ENCODE results near the gene TMEM178B.
"Not testable (repeated sequence)": the region's sequence is repeated elsewhere in the genome, so short reads cannot be mapped to it uniquely, and the experiment has no call there.

Gene TMEM178B

GRCh38 chr7:141312828-141313521 lies 239.1 kb downstream of the TMEM178B start:
- no peak for DNase-seq (ENCODE audit: low read depth in 2 of 2)

GRCh38 chr7:141313896-141314295 lies 240.0 kb downstream of the TMEM178B start:
- no peak for DNase-seq (ENCODE audit: low read depth in 2 of 2)

- no peak for DNase-seq (ENCODE audit: low read depth in 2 of 2)
These were observed 243.2 kb downstream of the TMEM178B start for GRCh38 chr7:141317033-141317585.

GRCh38 chr7:141320287-141320686 lies 246.4 kb downstream of the TMEM178B start:
- DNase-seq (ENCODE audit: low read depth in 2 of 2): no peak

- DNase-seq (ENCODE audit: low read depth in 2 of 2): no peak
These were observed 248.5 kb downstream of the TMEM178B start for GRCh38 chr7:141322383-141322782.

GRCh38 chr7:141323826-141324225 lies 250.0 kb downstream of the TMEM178B start:
- DNase-seq (ENCODE audit: low read depth in 2 of 2): no peak

- no peak for DNase-seq (ENCODE audit: low read depth in 2 of 2)
These were observed 251.0 kb downstream of the TMEM178B start for GRCh38 chr7:141324870-141325269.

- no peak for DNase-seq (ENCODE audit: low read depth in 2 of 2)
These were observed 251.4 kb downstream of the TMEM178B start for GRCh38 chr7:141325275-141325674.

GRCh38 chr7:141328290-141328689 lies 254.4 kb downstream of the TMEM178B start:
- DNase-seq (ENCODE audit: low read depth in 2 of 2): no peak

- not testable (repeated sequence) for DNase-seq (ENCODE audit: low read depth in 2 of 2)
These were observed 256.4 kb downstream of the TMEM178B start for GRCh38 chr7:141330285-141330684.

- DNase-seq (ENCODE audit: low read depth in 2 of 2): no peak
These were observed 259.6 kb downstream of the TMEM178B start for GRCh38 chr7:141333459-141333858.

GRCh38 chr7:141335164-141335563 lies 261.3 kb downstream of the TMEM178B start:
- DNase-seq (ENCODE audit: low read depth in 2 of 2): no peak

GRCh38 chr7:141339603-141340002 lies 265.7 kb downstream of the TMEM178B start:
- no peak for DNase-seq (ENCODE audit: low read depth in 2 of 2)

GRCh38 chr7:141340991-141341390 lies 267.1 kb downstream of the TMEM178B start:
- DNase-seq (ENCODE audit: low read depth in 2 of 2): no peak

- DNase-seq (ENCODE audit: low read depth in 2 of 2): no peak
These were observed 269.0 kb downstream of the TMEM178B start for GRCh38 chr7:141342621-141343408.

GRCh38 chr7:141344153-141344935 lies 270.5 kb downstream of the TMEM178B start:
- DNase-seq (ENCODE audit: low read depth in 2 of 2): no peak

- no peak for DNase-seq (ENCODE audit: low read depth in 2 of 2)
These were observed 274.9 kb downstream of the TMEM178B start for GRCh38 chr7:141348728-141349127.

- no peak for DNase-seq (ENCODE audit: low read depth in 2 of 2)
These were observed 275.5 kb downstream of the TMEM178B start for GRCh38 chr7:141349338-141349737.

GRCh38 chr7:141349804-141350203 lies 275.9 kb downstream of the TMEM178B start:
- DNase-seq (ENCODE audit: low read depth in 2 of 2): no peak

GRCh38 chr7:141351175-141351574 lies 277.3 kb downstream of the TMEM178B start:
- DNase-seq (ENCODE audit: low read depth in 2 of 2): no peak

- DNase-seq (ENCODE audit: low read depth in 2 of 2): no peak
These were observed 279.1 kb downstream of the TMEM178B start for GRCh38 chr7:141352955-141353354.

GRCh38 chr7:141354251-141354650 lies 280.4 kb downstream of the TMEM178B start:
- DNase-seq (ENCODE audit: low read depth in 2 of 2): no peak

Data from stimulated activated CD8-positive, alpha-beta memory T cell treated with anti-CD3 and anti-CD28 coated beads, Interleukin-2, amount 100 ng/mL, for 1 hour (primary cell).